GM10248 (cell line): ENCODE data around the gene GABARAPL2.

ENCODE experiments used
- CTCF ChIA-PET: fragments of 300-600 bp; sonication (Branson Sonifier 250); formaldehyde crosslinking; extraction: SDS; loops from one replicate; lab custom pipeline; 2021; ENCODE audit warnings: antibody characterized with exemption; lab: Yijun Ruan, JAX
- POLR2A ChIA-PET: fragments of 350-650 bp; sonication (Branson Sonifier 250); formaldehyde crosslinking; extraction: SDS; loops from one replicate; lab custom pipeline; 2020; ENCODE audit warnings: antibody characterized with exemption; lab: Yijun Ruan, JAX
- DNase-seq: peaks from one replicate; pipeline ENCODE4 v3.0.0; 2012; ENCODE audit errors: extremely low spot score
- TF ChIP-seq, protein P1 (sequence below): IDR thresholded peaks from 2 replicates; pipeline ENCODE4 v1.5.1; 2012; ENCODE audit warnings: mild to moderate bottlenecking, low read depth; ENCODE audit errors: extremely low read depth, missing control alignments, control extremely low read depth

Gene GABARAPL2

DNA sequence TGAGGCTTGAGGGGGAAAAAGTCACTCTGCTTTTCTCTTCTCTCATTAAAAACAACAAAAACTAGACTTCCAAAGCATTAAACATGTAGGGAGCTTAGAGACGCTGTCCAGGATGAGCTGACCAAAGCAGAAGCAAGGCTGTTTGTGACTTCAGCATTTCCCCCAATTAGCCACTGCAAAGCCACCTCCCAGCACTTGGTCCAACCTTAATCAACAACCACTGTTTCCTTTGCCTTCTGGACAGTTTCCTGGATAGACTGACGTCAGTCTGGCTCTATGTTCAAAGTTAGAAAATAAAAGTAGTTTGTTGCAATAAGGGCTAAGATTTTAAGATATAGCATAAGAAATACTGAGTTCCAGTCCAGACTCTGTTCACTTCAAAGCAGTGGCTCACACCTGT is 13.2 kb upstream of the GABARAPL2 start:
- ChIA-PET CTCF (interaction anchor here (0.7 to 13.8 kb wide), 5 partner anchors 12 to 354 kb away, joined by 3 to 104 read pairs (median 26); partner anchors contain the start of gene GABARAPL2), POLR2A (interaction anchor here (0.7 kb wide), 1 partner anchor 211 kb away, joined by 5 read pairs; no protein-coding TSS in a partner anchor)
- no peak for DNase-seq
- TF ChIP-seq, protein P1, sequence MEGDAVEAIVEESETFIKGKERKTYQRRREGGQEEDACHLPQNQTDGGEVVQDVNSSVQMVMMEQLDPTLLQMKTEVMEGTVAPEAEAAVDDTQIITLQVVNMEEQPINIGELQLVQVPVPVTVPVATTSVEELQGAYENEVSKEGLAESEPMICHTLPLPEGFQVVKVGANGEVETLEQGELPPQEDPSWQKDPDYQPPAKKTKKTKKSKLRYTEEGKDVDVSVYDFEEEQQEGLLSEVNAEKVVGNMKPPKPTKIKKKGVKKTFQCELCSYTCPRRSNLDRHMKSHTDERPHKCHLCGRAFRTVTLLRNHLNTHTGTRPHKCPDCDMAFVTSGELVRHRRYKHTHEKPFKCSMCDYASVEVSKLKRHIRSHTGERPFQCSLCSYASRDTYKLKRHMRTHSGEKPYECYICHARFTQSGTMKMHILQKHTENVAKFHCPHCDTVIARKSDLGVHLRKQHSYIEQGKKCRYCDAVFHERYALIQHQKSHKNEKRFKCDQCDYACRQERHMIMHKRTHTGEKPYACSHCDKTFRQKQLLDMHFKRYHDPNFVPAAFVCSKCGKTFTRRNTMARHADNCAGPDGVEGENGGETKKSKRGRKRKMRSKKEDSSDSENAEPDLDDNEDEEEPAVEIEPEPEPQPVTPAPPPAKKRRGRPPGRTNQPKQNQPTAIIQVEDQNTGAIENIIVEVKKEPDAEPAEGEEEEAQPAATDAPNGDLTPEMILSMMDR: no peak

DNA sequence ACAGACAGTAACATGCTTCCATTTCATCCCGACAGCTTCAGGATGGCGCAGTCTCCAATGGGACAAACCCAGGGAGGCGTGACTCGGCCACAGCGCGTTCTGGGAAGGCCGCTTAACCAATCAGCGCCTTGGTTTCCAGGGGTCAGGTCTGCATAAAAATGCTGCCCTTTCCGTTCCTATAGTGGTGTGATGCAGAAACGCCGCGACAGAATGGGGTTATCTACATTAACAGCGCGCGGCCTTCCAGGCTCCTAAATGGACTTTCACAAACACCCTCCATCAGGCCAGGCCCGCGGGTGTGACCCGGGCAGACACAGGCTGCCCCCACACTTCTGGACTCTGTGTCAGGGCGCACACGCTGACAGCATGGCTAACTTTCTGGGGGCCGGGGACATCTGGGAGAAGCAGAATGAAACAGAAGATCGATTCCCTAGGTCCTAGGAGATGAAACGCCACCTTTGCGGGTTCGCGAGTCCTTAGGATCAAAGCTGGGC is 10.9 kb upstream of the GABARAPL2 start:
- TF ChIP-seq, protein P1: no peak
- peak; percentile 68 for DNase-seq
- CTCF ChIA-PET: interaction anchor here (1.6 to 13.8 kb wide), 4 partner anchors 9 to 90 kb away, joined by 4 to 104 read pairs (median 20); partner anchors contain the start of genes GABARAPL2 and TMEM170A
- POLR2A ChIA-PET: interaction anchor here (1.0 kb wide), 2 partner anchors 10 to 16 kb away, joined by 3 to 10 read pairs; partner anchors contain the start of gene GABARAPL2

DNA sequence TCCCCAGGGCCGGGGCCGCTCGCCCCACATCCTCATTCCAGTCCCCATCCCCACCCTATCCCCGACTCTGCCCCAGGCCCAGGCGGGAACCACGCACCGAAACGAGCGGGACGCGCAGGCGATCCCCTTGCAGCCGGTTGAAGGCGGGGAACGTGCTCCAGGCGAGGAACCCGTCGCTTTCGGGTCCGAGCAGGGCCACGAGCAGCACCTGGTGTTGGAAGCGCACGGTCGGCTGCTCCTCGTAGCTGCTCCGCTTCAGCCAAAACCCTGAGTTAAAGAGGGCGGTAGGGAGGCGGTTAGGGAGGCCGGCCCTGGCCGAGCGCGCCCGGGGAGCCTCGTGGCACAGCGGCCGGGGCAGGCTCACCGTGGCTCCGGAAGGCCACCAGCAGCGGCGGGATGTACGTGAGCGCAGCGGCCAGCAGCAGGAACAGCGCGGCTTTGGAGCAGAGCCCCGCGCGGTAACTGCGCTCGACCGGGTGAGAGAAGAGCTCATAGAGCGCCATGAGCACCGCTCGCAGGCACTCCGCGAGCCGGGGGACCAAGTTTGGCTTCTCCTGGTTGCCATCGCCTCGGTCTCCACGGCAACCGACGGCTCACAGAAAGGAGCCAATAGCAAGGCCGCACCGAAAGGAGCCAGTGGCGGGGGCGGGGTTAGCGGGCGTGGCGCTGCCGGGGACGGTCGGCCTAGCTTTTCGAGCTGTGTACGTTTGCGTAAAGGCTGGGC is 10.3 kb upstream of the GABARAPL2 start, which contains the start of gene TMEM231:
TMEM231 (minus strand) TSS at position 546 of the 724 bp plus-strand sequence; CDS start at position 503, 43 bp downstream.
- ChIA-PET POLR2A (interaction anchor here (1.0 kb wide), 1 partner anchor 10 kb away, joined by 10 read pairs; the partner anchor contains the start of gene GABARAPL2), CTCF (interaction anchor here (1.0 to 13.8 kb wide), 5 partner anchors 9 to 90 kb away, joined by 4 to 104 read pairs (median 13); partner anchors contain the start of genes ADAT1, GABARAPL2 and TMEM170A)

DNA sequence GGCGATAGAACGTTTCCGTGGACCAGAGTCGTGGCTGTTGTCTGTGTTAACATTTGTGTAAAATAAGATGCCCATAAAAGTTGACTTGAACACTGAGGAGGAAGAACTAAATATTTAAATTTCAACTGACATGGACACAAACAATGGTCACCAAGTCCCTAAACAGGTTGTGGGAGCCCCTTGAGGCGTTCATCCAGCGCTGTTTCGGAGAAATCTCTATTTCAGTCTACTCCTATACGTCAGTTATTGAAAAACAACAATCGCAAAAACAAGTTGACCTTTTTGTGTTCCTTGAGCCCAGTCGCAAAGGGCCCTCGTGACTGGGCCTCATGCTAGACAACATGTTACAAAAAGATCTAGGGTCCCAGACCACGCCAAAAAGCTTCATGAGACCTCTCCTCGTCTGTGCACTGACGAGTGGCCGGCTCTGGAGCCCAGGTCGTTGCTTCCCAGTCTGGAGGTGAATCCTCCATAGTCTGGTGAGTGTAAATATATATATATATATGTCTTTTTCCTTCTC is 9.7 kb upstream of the GABARAPL2 start:
- ChIA-PET POLR2A (interaction anchor here (1.0 kb wide), 1 partner anchor 9 kb away, joined by 10 read pairs; the partner anchor contains the start of gene GABARAPL2), CTCF (interaction anchor here (1.0 to 13.8 kb wide), 4 partner anchors 9 to 91 kb away, joined by 5 to 104 read pairs (median 20); partner anchors contain the start of genes ADAT1, GABARAPL2 and TMEM170A)
- TF ChIP-seq, protein P1: no peak
- no peak for DNase-seq

More for the DNA sequence above, 10.3 kb upstream of the GABARAPL2 start, which contains the start of gene TMEM231:
- TF ChIP-seq, protein P1: no peak
- DNase-seq: peak; percentile 97

DNA sequence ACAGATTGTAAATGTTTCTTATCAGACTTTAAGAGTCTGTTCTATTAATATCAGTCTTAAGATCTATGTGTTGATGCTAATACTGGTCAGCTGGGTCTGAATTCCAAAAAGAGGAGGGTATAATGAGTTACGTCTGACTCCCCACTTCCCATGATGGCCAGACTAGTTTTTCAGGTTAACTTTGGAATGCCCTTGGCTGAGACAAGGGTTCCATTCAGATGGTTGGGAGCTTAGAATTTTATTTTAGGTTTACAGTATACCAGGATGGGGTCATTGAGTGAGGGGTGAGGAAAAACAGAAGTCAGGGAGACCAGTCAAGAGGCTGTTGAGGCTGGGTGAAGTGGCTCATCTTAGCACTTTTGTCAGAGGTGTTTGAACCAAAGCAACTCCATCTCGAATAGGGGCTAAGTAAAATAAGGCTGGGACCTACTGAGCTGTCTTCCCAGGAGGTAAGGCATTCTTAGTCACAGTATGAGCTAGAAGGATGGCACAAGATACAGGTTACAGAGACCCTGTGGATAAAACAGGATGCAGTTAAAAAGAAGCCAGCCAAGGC is 7.3 kb upstream of the GABARAPL2 start:
- TF ChIP-seq, protein P1: no peak
- ChIA-PET CTCF (interaction anchor here (0.6 to 13.8 kb wide), 4 partner anchors 12 to 61 kb away, joined by 3 to 104 read pairs (median 3); no protein-coding TSS in a partner anchor), POLR2A (no interaction called here)
- no peak for DNase-seq
